HCT116 (cell line): ENCODE measurements around the gene ZFYVE1. TPM values are rescaled to one million over a fixed set of nuclear protein-coding genes. Genes with fewer than 3 reads are reported as not detected.
"Not testable (repeated sequence)": the region's sequence is repeated elsewhere in the genome, so short reads cannot be mapped to it uniquely, and the experiment has no call there.

Experiments used
- ATAC-seq: fragments of 200-7000 bp; cut with Tn5 transposase; 2 replicates; pipeline ENCODE4 v1.9.1; 2020; ENCODE audit warnings: mild to moderate bottlenecking, moderate library complexity
- BruUV-seq: library from RNA; stranded (reverse); fragments of 400-500 nt; replicated peaks from 2 replicates; lab custom pipeline; 2021; lab: Mats Ljungman, UMichigan
- CTCF ChIA-PET: fragments of 300-600 bp; sonication (Branson Sonifier 250); formaldehyde crosslinking; loops from one replicate; lab custom pipeline; 2021; ENCODE audit warnings: antibody characterized with exemption; lab: Charles Lee
- POLR2A ChIA-PET: fragments of 300-600, 350-600 bp; sonication (Branson Sonifier 250); formaldehyde crosslinking; loops from one replicate; lab custom pipeline; 2021; ENCODE audit warnings: antibody characterized with exemption; lab: Charles Lee
- RAD21 ChIA-PET, 2 experiments: fragments of 300-600 bp; sonication (Branson Sonifier 250); formaldehyde crosslinking; loops; one replicate each; lab custom pipeline; 2023; ENCODE audit warnings: low total read pairs in 2 of 2; ENCODE audit not compliant: uncharacterized antibody in 2 of 2, unreplicated experiment in 2 of 2, low non-redundant PET in 1 of 2; lab: Charles Lee
- DNase-seq: peaks from one replicate; pipeline ENCODE4 v3.0.0-alpha.2; 2010; ENCODE audit warnings: low read depth, low spot score
- H2AFZ ChIP-seq: fragments of 200-600 bp; shearing (Covaris generic), sonication (generic); 2 replicates; pipeline ENCODE4 v1.6.1; 2017; ENCODE audit warnings: low read depth, mixed run types, mixed read lengths, antibody characterized with exemption, low read length; ENCODE audit not compliant: poor library complexity, severe bottlenecking
- H3K27ac ChIP-seq: 2 replicates; pipeline ENCODE4 v1.5.1; 2012; ENCODE audit warnings: low read depth, low read length
- H3K27me3 ChIP-seq: fragments of 200-600 bp; sonication (generic); 2 replicates; pipeline ENCODE4 v1.6.1; 2016; ENCODE audit warnings: mixed run types, low read length, mixed read lengths; ENCODE audit not compliant: insufficient read depth
- H3K36me3 ChIP-seq, 2 experiments: fragments of 200-500 bp in 1 of 2; fragments of 200-600 bp in 1 of 2; sonication (Bioruptor generic) in 1 of 2; sonication (generic) in 1 of 2; 2 replicates each; pipeline versions ENCODE4 v1.5.1 to v1.6.1; 2014 to 2016; ENCODE audit warnings: low read length in 2 of 2, inconsistent platforms in 1 of 2, mixed read lengths in 1 of 2, mixed run types in 1 of 2; ENCODE audit not compliant: insufficient read depth in 2 of 2, control insufficient read depth in 1 of 2
- H3K4me1 ChIP-seq, 2 experiments: fragments of 200-600 bp in 1 of 2; sonication (generic) in 1 of 2; 2 replicates each; pipeline versions ENCODE4 v1.5.1 to v1.6.1; 2012 to 2017; ENCODE audit warnings: low read length in 2 of 2, inconsistent platforms in 1 of 2, mild to moderate bottlenecking in 1 of 2, mixed read lengths in 1 of 2, mixed run types in 1 of 2, moderate library complexity in 1 of 2; ENCODE audit not compliant: insufficient read depth in 2 of 2, control insufficient read depth in 1 of 2
- H3K4me2 ChIP-seq: fragments of 200-600 bp; sonication (generic); 2 replicates; pipeline ENCODE4 v1.6.1; 2017; ENCODE audit warnings: mixed run types, low read length, mixed read lengths
- H3K4me3 ChIP-seq, 2 experiments: fragments of 200-600 bp in 1 of 2; sonication (generic) in 1 of 2; replicated peaks in 1 of 2; 2 replicates each; pipeline ENCODE4 v1.5.1; 2011 to 2016; ENCODE audit warnings: low read length in 2 of 2, control low read depth in 1 of 2, low read depth in 1 of 2, mild to moderate bottlenecking in 1 of 2, mixed read lengths in 1 of 2, mixed run types in 1 of 2
- H3K79me2 ChIP-seq: fragments of 200-600 bp; sonication (generic); 2 replicates; pipeline ENCODE4 v1.6.1; 2017; ENCODE audit warnings: mild to moderate bottlenecking, mixed run types, low read length, moderate library complexity, mixed read lengths; ENCODE audit not compliant: insufficient read depth
- H3K9ac ChIP-seq: fragments of 200-600 bp; sonication (generic); 2 replicates; pipeline ENCODE4 v1.6.1; 2016; ENCODE audit warnings: low read length, mixed read lengths
- H3K9me2 ChIP-seq: fragments of 200-600 bp; sonication (generic), shearing (Covaris generic); 2 replicates; pipeline ENCODE4 v1.6.1; 2017; ENCODE audit warnings: mixed run types, mild to moderate bottlenecking, moderate library complexity; ENCODE audit not compliant: insufficient read depth
- H3K9me3 ChIP-seq, 2 experiments: fragments of 200-500 bp in 1 of 2; fragments of 200-600 bp in 1 of 2; sonication (Bioruptor generic) in 1 of 2; sonication (generic) in 1 of 2; 2 replicates each; pipeline ENCODE4 v1.6.1; 2014 to 2017; ENCODE audit warnings: low read length in 2 of 2, mixed read lengths in 2 of 2, inconsistent platforms in 1 of 2, low read depth in 1 of 2, mild to moderate bottlenecking in 1 of 2, mixed run types in 1 of 2, moderate library complexity in 1 of 2; ENCODE audit not compliant: control insufficient read depth in 1 of 2, insufficient read depth in 1 of 2
- H4K20me1 ChIP-seq: fragments of 200-600 bp; sonication (generic), shearing (Covaris generic); 2 replicates; pipeline ENCODE4 v1.6.1; 2017; ENCODE audit warnings: mixed run types, mild to moderate bottlenecking, moderate library complexity; ENCODE audit not compliant: insufficient read depth
- POLR2A ChIP-seq: IDR thresholded peaks from 2 replicates; pipeline ENCODE4 v1.7.0; 2011; ENCODE audit warnings: borderline replicate concordance; ENCODE audit not compliant: insufficient read depth, insufficient read length; ENCODE audit errors: extremely low read depth
- POLR2AphosphoS5 ChIP-seq: IDR thresholded peaks from 2 replicates; pipeline ENCODE4 v1.6.1; 2011; ENCODE audit warnings: mild to moderate bottlenecking, low read depth, low read length, moderate library complexity
- RAD21 ChIP-seq: IDR thresholded peaks from 2 replicates; pipeline ENCODE4 v1.6.1; 2012; ENCODE audit warnings: low read depth, mild to moderate bottlenecking
- SRF ChIP-seq: IDR thresholded peaks from 2 replicates; pipeline ENCODE4 v1.6.1; 2012; ENCODE audit warnings: low read depth
- intact Hi-C: fragments of 100-400 bp; cut with micrococcal nuclease; formaldehyde crosslinking; loops from 2 replicates; pipeline ENCODE4 v1.10.0; 2022
- total RNA-seq: library from RNA; stranded (reverse); gene quantifications from one replicate; pipeline ENCODE4 v1.2.1, GENCODE V29; 2021; ENCODE audit not compliant: unreplicated experiment
- TF ChIP-seq, protein P1 (sequence below): IDR thresholded peaks from 2 replicates; pipeline ENCODE4 v1.6.1; 2012; ENCODE audit warnings: low read depth

The ZFYVE1 gene
- total RNA-seq, 1 experiment from 2014 or later, result 7.7 TPM

DNA sequence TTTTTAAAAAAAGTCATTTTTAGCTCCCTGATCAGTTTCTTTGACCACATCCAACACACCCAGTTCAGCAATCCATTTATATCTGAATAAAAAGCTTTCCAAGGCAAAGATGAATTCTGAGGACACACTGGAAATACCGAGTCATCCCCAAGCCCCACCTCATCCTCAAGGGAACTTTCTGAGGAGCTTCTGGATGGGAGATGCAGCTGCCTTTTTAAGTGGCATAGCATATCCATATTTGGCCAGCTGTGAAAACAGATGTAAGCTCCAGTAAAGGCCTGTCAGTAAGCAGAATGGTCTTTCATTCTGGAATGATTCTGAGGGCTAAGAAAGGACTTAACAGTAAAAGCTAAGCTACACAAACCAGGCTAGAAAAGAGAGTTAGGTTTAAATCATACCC, 18.4 kb downstream of the ZFYVE1 start:
- Histone ChIP-seq H3K4me2 (no peak overlapping the region), H3K79me2 (no peaks in the 10 kb centered on the region), H4K20me1 (no peaks in the 10 kb centered on the region), H3K27me3 (no peaks in the 10 kb centered on the region), H3K9ac (no peak overlapping the region), H3K9me3 (no peaks in the 10 kb centered on the region), H3K36me3 (no peaks in the 10 kb centered on the region), H3K27ac (no peak overlapping the region), H3K9me2 (no peaks in the 10 kb centered on the region), H3K4me3 (no peak overlapping the region), H2AFZ (no peak overlapping the region), H3K4me1 (peaks cover 0 to 19% of the 10 kb centered on the region in 2 experiments; a peak in 3 of 4 replicates)
- ChIA-PET RAD21 (no interaction called here), POLR2A (interaction anchor here (0.7 kb wide), 1 partner anchor 19 kb away, joined by 3 read pairs; the partner anchor contains the start of gene ZFYVE1), CTCF (no interaction called here)
- intact Hi-C loops, result no loop called here
- TF ChIP-seq POLR2AphosphoS5 (no peak), SRF (peak; percentile 28; the same call in 1 of the 2 replicates)
- ATAC-seq (no peak), DNase-seq (no peak)
- BruUV-seq, result no TSS peak

DNA sequence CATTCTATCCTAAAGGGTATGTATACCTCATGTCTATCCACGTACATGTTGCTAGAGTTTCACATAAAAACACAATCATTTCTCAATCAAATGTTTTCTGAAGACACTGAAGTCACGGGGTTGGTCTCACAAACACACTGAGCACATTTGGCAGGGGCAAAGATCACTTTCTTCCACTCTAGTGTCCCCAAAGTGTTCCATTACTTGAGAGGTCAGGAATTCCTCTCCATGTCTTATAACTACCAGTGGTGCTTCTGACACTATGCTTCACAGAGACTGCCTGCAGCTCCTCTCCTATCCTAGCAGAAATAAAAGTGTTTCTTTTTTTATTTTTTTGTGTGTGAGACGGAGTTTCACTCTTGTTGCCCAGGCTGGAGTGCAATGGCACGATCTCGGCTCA, 19.1 kb downstream of the ZFYVE1 start:
- Histone ChIP-seq H3K36me3 (no peaks in the 10 kb centered on the region), H3K4me1 (peaks cover 0 to 18% of the 10 kb centered on the region in 2 experiments; a peak in 3 of 4 replicates), H3K9me3 (no peaks in the 10 kb centered on the region), H3K79me2 (no peaks in the 10 kb centered on the region), H4K20me1 (no peaks in the 10 kb centered on the region), H3K4me2 (no peak overlapping the region), H2AFZ (no peak overlapping the region), H3K9ac (no peak overlapping the region), H3K4me3 (no peak overlapping the region), H3K9me2 (no peaks in the 10 kb centered on the region), H3K27me3 (no peaks in the 10 kb centered on the region), H3K27ac (no peak overlapping the region)
- intact Hi-C loops, result no loop called here
- DNase-seq, result no peak
- ChIA-PET RAD21 (no interaction called here), CTCF (no interaction called here), POLR2A (no interaction called here)
- no peak for TF ChIP-seq RAD21
- TF ChIP-seq, protein P1, sequence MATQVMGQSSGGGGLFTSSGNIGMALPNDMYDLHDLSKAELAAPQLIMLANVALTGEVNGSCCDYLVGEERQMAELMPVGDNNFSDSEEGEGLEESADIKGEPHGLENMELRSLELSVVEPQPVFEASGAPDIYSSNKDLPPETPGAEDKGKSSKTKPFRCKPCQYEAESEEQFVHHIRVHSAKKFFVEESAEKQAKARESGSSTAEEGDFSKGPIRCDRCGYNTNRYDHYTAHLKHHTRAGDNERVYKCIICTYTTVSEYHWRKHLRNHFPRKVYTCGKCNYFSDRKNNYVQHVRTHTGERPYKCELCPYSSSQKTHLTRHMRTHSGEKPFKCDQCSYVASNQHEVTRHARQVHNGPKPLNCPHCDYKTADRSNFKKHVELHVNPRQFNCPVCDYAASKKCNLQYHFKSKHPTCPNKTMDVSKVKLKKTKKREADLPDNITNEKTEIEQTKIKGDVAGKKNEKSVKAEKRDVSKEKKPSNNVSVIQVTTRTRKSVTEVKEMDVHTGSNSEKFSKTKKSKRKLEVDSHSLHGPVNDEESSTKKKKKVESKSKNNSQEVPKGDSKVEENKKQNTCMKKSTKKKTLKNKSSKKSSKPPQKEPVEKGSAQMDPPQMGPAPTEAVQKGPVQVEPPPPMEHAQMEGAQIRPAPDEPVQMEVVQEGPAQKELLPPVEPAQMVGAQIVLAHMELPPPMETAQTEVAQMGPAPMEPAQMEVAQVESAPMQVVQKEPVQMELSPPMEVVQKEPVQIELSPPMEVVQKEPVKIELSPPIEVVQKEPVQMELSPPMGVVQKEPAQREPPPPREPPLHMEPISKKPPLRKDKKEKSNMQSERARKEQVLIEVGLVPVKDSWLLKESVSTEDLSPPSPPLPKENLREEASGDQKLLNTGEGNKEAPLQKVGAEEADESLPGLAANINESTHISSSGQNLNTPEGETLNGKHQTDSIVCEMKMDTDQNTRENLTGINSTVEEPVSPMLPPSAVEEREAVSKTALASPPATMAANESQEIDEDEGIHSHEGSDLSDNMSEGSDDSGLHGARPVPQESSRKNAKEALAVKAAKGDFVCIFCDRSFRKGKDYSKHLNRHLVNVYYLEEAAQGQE, result no peak
- TF ChIP-seq POLR2A, result no peak
- BruUV-seq, result no TSS peak
- no peak for ATAC-seq

DNA sequence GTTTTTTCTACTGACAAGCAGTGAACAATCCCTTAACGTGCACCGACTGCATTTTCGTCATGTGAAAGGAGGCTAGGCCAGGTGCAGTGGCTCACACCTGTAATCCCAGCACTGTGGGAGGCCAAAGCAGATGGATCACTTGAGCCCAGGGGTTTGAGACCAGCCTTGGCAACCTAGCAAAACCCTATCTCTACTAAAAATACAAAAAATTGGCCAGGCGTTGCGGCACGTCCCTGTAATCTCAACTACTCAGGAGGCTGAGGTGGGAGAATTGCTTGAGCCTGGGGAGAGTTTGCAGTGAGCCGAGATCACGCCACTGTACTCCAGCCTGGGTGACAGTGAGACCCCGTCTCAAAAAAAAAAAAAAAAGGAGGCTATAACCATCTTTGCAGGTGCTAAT, 22.3 kb downstream of the ZFYVE1 start:
- H3K9me2 ChIP-seq, CTCF ChIA-PET, H3K9me3 ChIP-seq, H3K4me1 ChIP-seq, intact Hi-C loops, BruUV-seq, H3K9ac ChIP-seq, H3K4me2 ChIP-seq, DNase-seq, H3K79me2 ChIP-seq, H2AFZ ChIP-seq, H3K4me3 ChIP-seq, POLR2A ChIA-PET, ATAC-seq, H3K27ac ChIP-seq, RAD21 ChIA-PET, H3K36me3 ChIP-seq, H4K20me1 ChIP-seq, H3K27me3 ChIP-seq: not testable (repeated sequence)
